ENCODE data around the gene C11orf54. TPM values are rescaled to one million over a fixed set of nuclear protein-coding genes. Genes with fewer than 3 reads are reported as not detected.
"Not testable (repeated sequence)": the region's sequence is repeated elsewhere in the genome, so short reads cannot be mapped to it uniquely, and the experiment has no call there.

Gene C11orf54
- total RNA-seq, 1 experiment from 2014 or later: 9.6 TPM

DNA sequence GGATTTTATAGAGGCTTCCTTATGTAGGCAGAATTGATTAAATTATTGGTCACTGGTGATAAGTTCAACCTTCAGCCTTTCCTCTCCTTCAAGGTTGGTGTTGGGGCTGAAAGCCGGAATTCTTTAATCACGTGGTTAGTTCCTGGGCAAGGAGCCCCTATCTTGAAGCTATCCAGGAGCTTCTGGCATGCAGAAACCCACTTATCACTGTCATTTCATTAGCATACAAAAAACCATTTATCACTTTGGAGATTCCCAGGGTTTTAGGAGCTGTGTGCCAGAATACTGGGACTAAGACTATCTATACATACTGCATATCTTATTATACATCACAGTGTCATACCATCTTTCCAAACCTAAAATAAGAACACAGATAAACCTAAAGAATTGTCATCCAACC is 24.1 kb downstream of the C11orf54 start:
- DNase-seq (ENCODE audit: low read depth): no peak

DNA sequence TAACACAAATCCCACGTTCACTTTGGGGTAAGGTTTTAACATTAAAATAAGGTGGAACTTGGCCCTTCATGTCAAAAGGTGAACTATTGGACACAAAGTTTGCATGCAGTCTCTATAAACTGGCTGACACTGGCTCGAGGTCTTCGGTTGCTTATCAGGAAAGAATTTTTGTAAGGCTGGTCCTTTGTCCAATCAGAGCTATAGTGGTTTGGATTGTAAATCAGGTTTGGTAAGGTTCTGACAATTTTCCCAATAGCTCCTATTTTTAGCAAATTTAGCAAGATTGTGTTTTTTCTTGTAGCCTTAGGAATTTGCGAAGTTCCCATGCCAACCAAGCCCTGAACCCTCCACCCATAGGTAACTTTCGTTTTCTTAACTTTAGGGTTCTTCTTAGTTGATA is 25.0 kb downstream of the C11orf54 start:
- no peak for DNase-seq (ENCODE audit: low read depth)

DNA sequence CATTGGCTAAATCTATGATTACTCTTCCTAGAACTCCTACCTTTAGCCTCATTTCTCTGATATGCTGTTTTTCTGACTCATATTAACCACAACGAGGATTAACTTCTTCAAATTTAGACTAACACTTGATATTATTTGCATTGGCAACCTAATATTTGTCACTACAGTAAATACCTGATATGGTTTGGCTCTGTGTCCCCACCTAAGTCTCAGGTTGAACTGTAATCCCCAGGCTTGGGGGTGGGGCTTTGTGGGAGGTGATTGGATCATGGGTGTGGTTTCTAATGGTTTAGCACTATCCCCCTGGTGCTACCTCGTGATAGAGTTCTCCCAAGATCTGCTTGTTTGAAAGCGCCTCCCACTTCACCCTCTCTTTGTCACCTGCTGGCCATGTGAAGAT is 25.5 kb downstream of the C11orf54 start:
- DNase-seq (ENCODE audit: low read depth): no peak

DNA sequence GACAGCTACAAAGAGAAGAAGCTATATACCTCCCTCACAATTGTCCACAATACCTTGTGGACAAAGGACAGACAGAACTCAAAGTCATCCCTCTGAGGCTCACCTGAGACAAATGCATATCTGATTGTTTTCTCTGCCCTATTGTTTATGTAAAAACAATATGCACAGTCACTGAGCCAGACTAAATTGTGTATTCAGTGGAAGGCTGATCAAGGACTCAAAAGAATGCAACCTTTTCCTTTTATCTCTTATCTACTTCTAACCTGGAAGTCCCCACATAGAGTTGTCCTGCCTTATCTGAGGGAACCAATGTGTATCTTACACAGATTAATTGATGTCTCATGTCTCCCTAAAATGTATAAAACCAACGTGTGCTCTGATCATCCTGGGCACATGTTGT is 28.7 kb downstream of the C11orf54 start:
- DNase-seq (ENCODE audit: low read depth): no peak

DNA sequence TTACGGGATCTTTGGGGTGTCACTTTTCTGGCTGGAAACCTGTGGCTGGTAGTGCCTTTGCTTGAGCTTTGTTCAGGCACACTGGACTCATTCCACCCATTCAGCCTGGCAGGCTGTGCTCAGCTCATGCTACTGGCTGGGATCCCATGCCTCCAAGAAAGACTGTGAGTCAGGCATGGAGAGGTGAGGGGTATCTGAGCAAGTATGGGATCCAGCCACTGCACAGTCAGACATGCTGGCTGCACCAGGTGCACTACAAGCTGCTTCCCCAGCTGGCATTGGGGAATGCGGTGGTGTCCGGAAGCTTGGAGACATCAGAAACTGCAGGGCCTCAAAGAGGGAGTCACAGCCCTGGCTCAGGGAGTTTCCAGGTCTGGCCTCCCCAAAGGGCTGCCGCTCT is 30.7 kb downstream of the C11orf54 start:
- DNase-seq (ENCODE audit: low read depth): no peak

DNA sequence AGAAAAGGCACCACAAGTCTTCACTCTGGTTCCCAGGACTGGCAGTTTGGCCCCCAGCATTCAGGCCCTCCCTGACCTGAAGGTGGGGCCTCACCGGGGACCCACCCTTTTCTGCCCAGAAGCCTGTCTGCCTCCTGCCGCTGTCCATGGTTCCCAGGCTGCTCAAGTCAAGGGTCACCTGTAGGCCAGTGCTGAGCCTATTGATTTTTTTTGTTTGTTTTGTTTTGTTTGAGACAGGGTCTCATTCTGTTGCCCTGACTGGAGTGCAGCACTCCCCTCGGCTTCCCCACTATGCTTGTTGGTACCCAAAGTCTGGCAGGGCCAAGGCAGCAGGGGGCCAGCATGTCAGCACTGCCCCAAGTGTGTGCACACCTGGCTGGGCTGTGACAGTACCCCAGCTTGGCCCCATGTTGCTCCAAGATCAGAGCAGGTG is 31.6 kb downstream of the C11orf54 start:
- DNase-seq (ENCODE audit: low read depth): no peak

DNA sequence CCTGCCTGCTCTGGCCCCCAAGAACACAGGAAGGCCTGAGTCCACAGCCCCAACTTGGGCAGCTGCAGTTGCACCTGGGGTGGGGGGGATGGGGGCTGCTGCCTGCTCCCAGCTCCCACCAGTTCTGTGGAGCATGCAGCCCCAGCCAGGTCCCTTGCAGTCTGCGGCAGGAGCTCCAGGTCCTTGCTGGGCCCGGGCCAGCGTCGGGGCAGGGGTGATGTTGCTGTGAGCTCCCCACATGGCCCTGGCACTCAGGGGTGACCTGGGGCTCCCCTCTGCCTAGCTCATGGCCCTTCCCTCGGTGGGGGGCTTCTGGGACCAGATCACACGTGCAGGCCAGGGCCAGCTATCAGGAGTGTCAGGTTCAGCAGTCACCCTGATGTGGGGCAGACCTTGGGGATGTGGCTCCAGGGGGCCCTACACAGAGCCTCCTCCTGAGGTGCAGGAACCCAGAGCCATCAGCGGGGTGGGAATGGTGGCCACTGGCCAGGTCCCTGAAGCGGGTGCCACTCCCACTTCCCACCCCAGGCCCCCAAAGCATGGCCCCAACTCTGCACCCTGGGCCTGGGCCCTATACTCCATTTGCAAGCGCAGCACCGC is 32.2 kb downstream of the C11orf54 start:
- no peak for DNase-seq (ENCODE audit: low read depth)

GRCh38 chr11:93774560-93774959 is 33.1 kb downstream of the C11orf54 start:
- DNase-seq (ENCODE audit: low read depth): not testable (repeated sequence)

DNA sequence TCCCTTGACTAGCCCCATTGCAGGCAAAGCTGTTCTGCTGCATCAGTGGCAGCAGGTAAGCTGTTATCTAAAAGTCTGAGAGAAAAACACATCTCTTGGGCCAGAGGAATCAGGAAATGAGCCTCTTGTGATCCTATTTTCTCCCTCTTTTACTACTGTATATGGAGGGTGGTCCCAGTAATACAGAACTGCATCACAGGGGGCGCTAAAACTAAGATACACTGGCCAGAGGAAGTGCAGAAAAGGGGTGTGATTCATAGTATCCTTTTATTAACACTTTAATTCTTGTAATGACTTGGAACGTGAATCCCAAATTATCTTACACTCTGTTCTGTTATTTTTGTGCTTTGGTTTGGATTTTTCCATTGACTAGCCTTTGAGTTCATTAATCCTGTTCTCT is 33.8 kb downstream of the C11orf54 start:
- DNase-seq (ENCODE audit: low read depth): peak; percentile 30

DNA sequence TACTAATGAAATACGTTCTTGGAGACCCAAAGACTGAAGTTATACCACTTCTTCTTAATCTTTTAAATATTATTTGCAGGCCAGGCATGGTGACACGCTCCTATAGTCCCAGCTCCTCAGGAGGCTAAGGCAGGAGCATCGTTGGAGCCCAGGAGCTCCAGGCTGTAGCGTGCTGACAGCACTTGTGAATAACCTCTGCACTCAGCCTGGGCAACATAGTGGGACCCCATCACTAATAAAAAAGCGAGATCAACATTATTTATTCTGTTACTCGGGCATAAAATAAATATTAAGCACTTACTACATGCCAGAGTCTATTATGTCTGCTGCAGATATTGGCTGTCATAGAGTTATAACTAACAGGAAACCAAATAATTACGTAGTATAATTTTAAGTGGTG is 41.9 kb downstream of the C11orf54 start:
- DNase-seq (ENCODE audit: low read depth): no peak

DNA sequence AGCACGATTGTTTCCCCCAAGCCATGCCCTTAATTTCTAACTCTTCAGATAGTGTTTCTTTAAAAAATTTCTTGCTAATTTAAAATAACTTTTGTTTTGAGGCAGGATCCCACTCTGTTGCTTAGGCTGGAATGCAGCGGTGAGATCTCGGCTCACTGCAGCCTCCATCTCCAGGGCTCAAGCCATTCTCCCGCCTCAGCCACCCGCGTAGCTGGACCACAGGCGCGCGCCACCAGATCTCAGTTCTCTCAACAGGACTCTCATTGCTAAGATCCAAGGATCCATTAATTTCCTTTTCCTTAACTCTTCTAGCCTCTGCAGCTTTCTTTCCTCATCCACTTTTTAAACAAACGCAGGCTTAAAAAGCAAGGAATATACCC is 42.3 kb downstream of the C11orf54 start:
- DNase-seq (ENCODE audit: low read depth): no peak

GRCh38 chr11:93784145-93784934 is 42.9 kb downstream of the C11orf54 start, which contains the start of gene MED17:
TSS of gene MED17 (plus strand) at chr11:93784282. CDS start at chr11:93784514, 232 bp downstream.
- DNase-seq (ENCODE audit: low read depth): peak; percentile 91

DNA sequence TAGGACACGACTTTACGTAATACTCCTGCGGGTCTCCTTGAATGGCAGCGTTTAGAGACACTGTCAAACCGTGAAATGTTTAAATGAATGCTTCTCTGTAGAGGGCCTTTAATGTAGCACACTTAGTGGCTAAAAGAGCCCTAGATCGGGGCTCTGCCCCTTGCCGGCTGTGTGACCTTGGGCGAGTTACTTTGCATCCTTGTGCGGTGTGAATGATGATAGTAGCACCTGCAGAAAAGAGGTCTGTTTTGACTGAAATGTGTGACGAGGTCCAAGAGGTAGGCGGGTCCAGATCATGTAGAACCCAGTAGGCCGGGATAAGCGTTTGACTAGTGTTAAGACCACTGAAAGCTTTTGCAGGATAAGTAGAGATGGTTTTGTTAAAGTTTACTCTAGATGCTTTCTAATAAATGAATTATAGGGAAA is 43.5 kb downstream of the C11orf54 start:
- no peak for DNase-seq (ENCODE audit: low read depth)

- no peak for DNase-seq (ENCODE audit: low read depth)
These were observed 50.0 kb downstream of the C11orf54 start for GRCh38 chr11:93791493-93791892.

GRCh38 chr11:93796441-93797231 is 55.2 kb downstream of the C11orf54 start:
- no peak for DNase-seq (ENCODE audit: low read depth)

GRCh38 chr11:93801366-93801765 is 59.9 kb downstream of the C11orf54 start:
- no peak for DNase-seq (ENCODE audit: low read depth)

DNA sequence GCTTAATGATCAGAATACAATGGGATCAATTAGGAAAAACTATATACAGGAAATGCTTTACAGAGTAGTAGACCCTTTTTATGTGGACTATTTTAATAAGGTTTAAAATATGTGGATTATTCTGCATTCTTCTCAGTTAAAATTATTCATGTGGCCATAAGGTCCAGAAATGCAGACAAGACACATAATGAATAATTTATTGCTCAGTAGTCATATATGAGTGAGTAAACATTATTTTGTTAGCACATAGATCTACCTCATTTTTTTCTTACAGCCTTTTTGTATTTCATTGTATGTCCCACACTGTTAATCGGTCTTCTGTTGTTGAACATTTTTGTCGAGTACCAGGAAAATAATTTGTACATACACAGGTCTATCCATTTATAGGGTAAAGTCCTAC is 63.4 kb downstream of the C11orf54 start:
- no peak for DNase-seq (ENCODE audit: low read depth)

DNA sequence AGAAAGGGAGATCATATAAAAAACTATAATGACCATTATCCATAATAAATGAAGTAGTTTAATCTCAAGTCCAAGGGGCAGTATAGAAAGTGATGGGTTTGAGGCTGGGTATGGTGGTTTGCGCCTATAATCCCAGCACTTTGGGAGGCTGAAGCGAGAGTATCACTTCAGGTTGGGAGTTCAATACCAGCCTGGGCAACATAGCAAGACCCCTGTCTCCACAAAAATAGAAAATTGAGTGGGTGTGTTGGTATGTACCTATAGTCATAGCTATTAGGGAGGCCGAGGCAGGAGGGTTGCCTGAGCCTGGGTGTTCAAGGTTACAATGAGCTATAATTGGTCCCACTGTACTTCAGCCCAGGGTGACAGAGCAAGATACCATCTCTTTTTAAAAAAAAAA is 66.5 kb downstream of the C11orf54 start:
- DNase-seq (ENCODE audit: low read depth): no peak

- no peak for DNase-seq (ENCODE audit: low read depth)
These were observed 72.5 kb downstream of the C11orf54 start for GRCh38 chr11:93813974-93814373.
